Activated naive CD4-positive, alpha-beta T cell treated with anti-CD3 and anti-CD28 coated beads, Interleukin-2, amount 50 U/mL, for 16 hours (primary cell): ENCODE results near the gene DISC1.
"Not testable (repeated sequence)": the region's sequence is repeated elsewhere in the genome, so short reads cannot be mapped to it uniquely, and the experiment has no call there.

ENCODE experiments used
- DNase-seq: peaks from one replicate; pipeline ENCODE4 v3.0.0-alpha.2; 2020

DISC1 gene

GRCh38 chr1:231735941-231736340 lies 109.4 kb downstream of the DISC1 start:
- DNase-seq = no peak

- no peak for DNase-seq
These were observed 109.9 kb downstream of the DISC1 start for GRCh38 chr1:231736464-231736863.

- DNase-seq = no peak
These were observed 112.0 kb downstream of the DISC1 start for GRCh38 chr1:231738554-231738953.

- no peak for DNase-seq
These were observed 117.4 kb downstream of the DISC1 start for GRCh38 chr1:231743966-231744365.

- DNase-seq = no peak
These were observed 122.3 kb downstream of the DISC1 start for GRCh38 chr1:231748760-231749415.

- DNase-seq = no peak
These were observed 123.7 kb downstream of the DISC1 start for GRCh38 chr1:231750296-231750695.

- DNase-seq = no peak
These were observed 124.3 kb downstream of the DISC1 start for GRCh38 chr1:231750818-231751362.

GRCh38 chr1:231751415-231751814 lies 124.8 kb downstream of the DISC1 start:
- DNase-seq = no peak

- DNase-seq = no peak
These were observed 126.7 kb downstream of the DISC1 start for GRCh38 chr1:231753313-231753712.

- DNase-seq = no peak
These were observed 130.5 kb downstream of the DISC1 start for GRCh38 chr1:231757101-231757404.

- DNase-seq = no peak
These were observed 131.2 kb downstream of the DISC1 start for GRCh38 chr1:231757759-231758158.

GRCh38 chr1:231761252-231761651 lies 134.7 kb downstream of the DISC1 start:
- DNase-seq = no peak

- no peak for DNase-seq
These were observed 135.4 kb downstream of the DISC1 start for GRCh38 chr1:231761747-231762541.

- DNase-seq = no peak
These were observed 136.9 kb downstream of the DISC1 start for GRCh38 chr1:231763456-231763855.

GRCh38 chr1:231765825-231766224 lies 139.2 kb downstream of the DISC1 start:
- DNase-seq = not testable (repeated sequence)

- DNase-seq = no peak
These were observed 140.9 kb downstream of the DISC1 start for GRCh38 chr1:231767471-231767870.

- DNase-seq = no peak
These were observed 141.8 kb downstream of the DISC1 start for GRCh38 chr1:231768416-231768815.

- DNase-seq = no peak
These were observed 144.1 kb downstream of the DISC1 start for GRCh38 chr1:231770506-231771175.

GRCh38 chr1:231774719-231775335 lies 148.2 kb downstream of the DISC1 start:
- no peak for DNase-seq

- no peak for DNase-seq
These were observed 149.6 kb downstream of the DISC1 start for GRCh38 chr1:231776010-231776756.

GRCh38 chr1:231776757-231777062 lies 150.1 kb downstream of the DISC1 start:
- no peak for DNase-seq

- no peak for DNase-seq
These were observed 151.6 kb downstream of the DISC1 start for GRCh38 chr1:231778009-231778719.
